IPS-15b (cell line): ENCODE measurements around the gene VGLL4.
"Not testable (repeated sequence)": the region's sequence is repeated elsewhere in the genome, so short reads cannot be mapped to it uniquely, and the experiment has no call there.

Experiments used
- H3K27me3 ChIP-seq: one replicate; pipeline ENCODE4 v1.6.1; 2013; ENCODE audit warnings: low read length; ENCODE audit not compliant: control insufficient read depth, insufficient read depth
- H3K36me3 ChIP-seq: one replicate; pipeline ENCODE4 v1.6.1; 2013; ENCODE audit warnings: low read length; ENCODE audit not compliant: control insufficient read depth, insufficient read depth
- H3K4me1 ChIP-seq: one replicate; pipeline ENCODE4 v1.6.1; 2013; ENCODE audit warnings: mild to moderate bottlenecking, low read length; ENCODE audit not compliant: control insufficient read depth, insufficient read depth
- H3K4me3 ChIP-seq: one replicate; pipeline ENCODE4 v1.5.1; 2013; ENCODE audit warnings: low read depth, low read length
- H3K9ac ChIP-seq: one replicate; pipeline ENCODE4 v1.6.1; 2013; ENCODE audit warnings: low read depth, mild to moderate bottlenecking, low read length
- H3K9me3 ChIP-seq: one replicate; pipeline ENCODE4 v1.6.1; 2013; ENCODE audit warnings: mild to moderate bottlenecking, low read length; ENCODE audit not compliant: control insufficient read depth, insufficient read depth

The VGLL4 gene

DNA sequence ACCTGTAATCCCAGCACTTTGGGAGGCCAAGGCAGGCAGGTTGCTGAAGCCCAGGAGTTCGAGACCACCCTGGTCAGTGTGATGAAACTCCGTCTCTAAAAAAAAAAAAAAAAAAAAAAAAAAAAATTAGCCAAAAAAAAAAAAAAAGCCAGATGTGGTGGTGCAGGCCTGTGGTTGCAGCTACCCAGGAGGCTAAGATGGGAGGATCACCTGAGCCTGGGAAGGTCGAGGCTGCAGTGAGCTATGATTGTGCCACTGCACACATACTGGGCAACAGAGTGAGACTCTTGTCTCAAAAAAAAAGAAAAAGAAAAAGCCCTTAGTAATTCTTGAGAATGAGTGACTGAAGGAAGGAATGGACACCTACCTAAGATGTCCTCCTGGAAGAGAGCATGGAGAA is 105.1 kb downstream of the VGLL4 start:
- Histone ChIP-seq H3K4me1 (no peaks in the 10 kb centered on the region), H3K27me3 (no peaks in the 10 kb centered on the region), H3K9me3 (no peaks in the 10 kb centered on the region), H3K9ac (no peak overlapping the region), H3K36me3 (no peaks in the 10 kb centered on the region), H3K4me3 (no peak overlapping the region)

GRCh38 chr3:11536936-11537612 is 106.6 kb downstream of the VGLL4 start:
- Histone ChIP-seq H3K27me3 (no peaks in the 10 kb centered on the region), H3K9me3 (no peaks in the 10 kb centered on the region), H3K4me3 (no peak overlapping the region), H3K4me1 (no peaks in the 10 kb centered on the region), H3K36me3 (no peaks in the 10 kb centered on the region), H3K9ac (no peak overlapping the region)

DNA sequence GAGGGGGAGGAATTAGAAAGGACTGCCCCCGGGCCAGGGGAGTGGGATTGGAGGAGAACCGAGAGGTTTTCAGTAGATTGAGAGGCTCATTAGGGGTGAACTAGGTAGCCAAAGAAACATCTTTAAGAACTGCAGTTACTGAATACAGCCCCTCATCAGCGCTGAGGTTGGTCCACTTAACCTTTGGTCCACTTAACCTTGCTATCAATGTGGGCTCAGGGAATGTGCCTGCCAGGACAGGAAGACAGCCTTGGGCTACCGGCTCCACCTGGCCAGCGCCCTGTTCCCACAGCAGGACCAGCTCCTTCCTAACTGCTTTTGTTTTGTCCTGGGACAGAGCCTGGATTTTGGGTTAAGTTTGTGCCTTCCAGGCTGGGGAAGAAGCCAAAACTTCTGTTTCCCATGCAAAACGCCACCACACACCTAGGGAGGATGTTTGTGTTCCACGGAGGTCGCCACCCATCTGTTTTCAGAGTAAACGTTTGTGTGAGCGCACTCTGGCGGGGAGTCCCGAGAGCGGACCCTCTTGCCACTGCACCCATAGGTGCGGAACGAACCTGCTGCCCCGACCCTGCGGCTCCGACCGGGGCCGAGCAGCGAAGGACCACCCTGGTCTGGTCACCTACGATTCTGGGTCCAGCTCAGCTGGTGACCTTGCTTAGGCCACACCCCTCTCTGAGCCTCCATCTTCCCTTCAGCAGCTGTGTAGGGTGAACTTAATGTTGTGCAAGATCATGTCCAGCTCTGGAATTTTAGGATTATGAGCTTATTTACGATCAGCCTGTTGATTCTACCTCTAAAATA is 107.4 kb downstream of the VGLL4 start:
- no peak overlapping the region for H3K9ac ChIP-seq
- no peaks in the 10 kb centered on the region for H3K36me3 ChIP-seq

GRCh38 chr3:11535243-11535960 is 108.3 kb downstream of the VGLL4 start:
- no peak overlapping the region for H3K4me3 ChIP-seq
- H3K9ac ChIP-seq, result no peak overlapping the region
- H3K9me3 ChIP-seq, result no peaks in the 10 kb centered on the region
- H3K4me1 ChIP-seq, result no peaks in the 10 kb centered on the region
- no peaks in the 10 kb centered on the region for H3K36me3 ChIP-seq
- no peaks in the 10 kb centered on the region for H3K27me3 ChIP-seq

More for the DNA sequence above, 107.4 kb downstream of the VGLL4 start:
- Histone ChIP-seq H3K9me3 (no peaks in the 10 kb centered on the region), H3K27me3 (no peaks in the 10 kb centered on the region), H3K4me1 (no peaks in the 10 kb centered on the region), H3K4me3 (no peak overlapping the region)

GRCh38 chr3:11534793-11535101 is 109.0 kb downstream of the VGLL4 start:
- Histone ChIP-seq H3K9me3 (no peaks in the 10 kb centered on the region), H3K4me3 (no peak overlapping the region), H3K36me3 (no peaks in the 10 kb centered on the region), H3K4me1 (no peaks in the 10 kb centered on the region), H3K9ac (no peak overlapping the region), H3K27me3 (no peaks in the 10 kb centered on the region)

- H3K9me3 ChIP-seq, result no peaks in the 10 kb centered on the region
- no peaks in the 10 kb centered on the region for H3K4me1 ChIP-seq
- no peak overlapping the region for H3K4me3 ChIP-seq
- no peaks in the 10 kb centered on the region for H3K27me3 ChIP-seq
- no peak overlapping the region for H3K9ac ChIP-seq
- H3K36me3 ChIP-seq, result no peaks in the 10 kb centered on the region
Measured at GRCh38 chr3:11534011-11534792, 109.5 kb downstream of the VGLL4 start.

- no peak overlapping the region for H3K9ac ChIP-seq
- no peaks in the 10 kb centered on the region for H3K27me3 ChIP-seq
- H3K4me1 ChIP-seq, result no peaks in the 10 kb centered on the region
- H3K36me3 ChIP-seq, result no peaks in the 10 kb centered on the region
- H3K9me3 ChIP-seq, result no peaks in the 10 kb centered on the region
- H3K4me3 ChIP-seq, result no peak overlapping the region
Measured at GRCh38 chr3:11532931-11533391, 110.8 kb downstream of the VGLL4 start.

- Histone ChIP-seq H3K27me3 (no peaks in the 10 kb centered on the region), H3K9ac (no peak overlapping the region), H3K9me3 (no peaks in the 10 kb centered on the region), H3K4me3 (no peak overlapping the region), H3K36me3 (no peaks in the 10 kb centered on the region), H3K4me1 (no peaks in the 10 kb centered on the region)
Measured at GRCh38 chr3:11530153-11530721, 113.5 kb downstream of the VGLL4 start.

DNA sequence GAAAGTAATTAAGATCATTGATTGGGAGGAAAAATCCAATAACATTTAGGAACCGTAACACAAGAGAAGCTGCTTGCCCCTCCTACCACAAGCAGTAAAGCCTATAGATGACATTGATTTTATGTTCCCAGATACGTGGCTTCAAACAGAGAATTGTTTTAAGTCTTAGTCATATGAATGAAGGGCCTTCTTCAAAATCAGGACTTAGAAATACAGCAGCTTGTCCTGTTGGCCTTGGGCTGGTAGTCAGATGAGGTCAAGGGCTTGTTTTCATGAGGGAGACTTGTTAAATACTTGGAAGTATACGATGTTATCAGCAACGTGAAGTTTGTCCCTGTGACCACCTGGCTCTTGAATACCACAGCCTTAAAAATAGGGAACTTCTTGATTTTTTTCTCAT is 114.4 kb downstream of the VGLL4 start:
- Histone ChIP-seq H3K36me3 (no peaks in the 10 kb centered on the region), H3K27me3 (no peaks in the 10 kb centered on the region), H3K4me1 (no peaks in the 10 kb centered on the region), H3K9me3 (no peaks in the 10 kb centered on the region), H3K4me3 (no peak overlapping the region), H3K9ac (no peak overlapping the region)

GRCh38 chr3:11526121-11526520 is 117.6 kb downstream of the VGLL4 start:
- not testable (repeated sequence) for H3K9me3 ChIP-seq, H3K4me1 ChIP-seq, H3K36me3 ChIP-seq, H3K9ac ChIP-seq, H3K27me3 ChIP-seq, H3K4me3 ChIP-seq

GRCh38 chr3:11523572-11524101 is 120.1 kb downstream of the VGLL4 start:
- Histone ChIP-seq H3K27me3 (no peaks in the 10 kb centered on the region), H3K4me3 (no peak overlapping the region), H3K4me1 (no peaks in the 10 kb centered on the region), H3K9ac (no peak overlapping the region), H3K9me3 (no peaks in the 10 kb centered on the region), H3K36me3 (no peaks in the 10 kb centered on the region)
